Measurements from ENCODE around the gene XK.
A peak's percentile ranks its signal among the peaks of the same experiment; 100 is the strongest.

Gene XK

DNA sequence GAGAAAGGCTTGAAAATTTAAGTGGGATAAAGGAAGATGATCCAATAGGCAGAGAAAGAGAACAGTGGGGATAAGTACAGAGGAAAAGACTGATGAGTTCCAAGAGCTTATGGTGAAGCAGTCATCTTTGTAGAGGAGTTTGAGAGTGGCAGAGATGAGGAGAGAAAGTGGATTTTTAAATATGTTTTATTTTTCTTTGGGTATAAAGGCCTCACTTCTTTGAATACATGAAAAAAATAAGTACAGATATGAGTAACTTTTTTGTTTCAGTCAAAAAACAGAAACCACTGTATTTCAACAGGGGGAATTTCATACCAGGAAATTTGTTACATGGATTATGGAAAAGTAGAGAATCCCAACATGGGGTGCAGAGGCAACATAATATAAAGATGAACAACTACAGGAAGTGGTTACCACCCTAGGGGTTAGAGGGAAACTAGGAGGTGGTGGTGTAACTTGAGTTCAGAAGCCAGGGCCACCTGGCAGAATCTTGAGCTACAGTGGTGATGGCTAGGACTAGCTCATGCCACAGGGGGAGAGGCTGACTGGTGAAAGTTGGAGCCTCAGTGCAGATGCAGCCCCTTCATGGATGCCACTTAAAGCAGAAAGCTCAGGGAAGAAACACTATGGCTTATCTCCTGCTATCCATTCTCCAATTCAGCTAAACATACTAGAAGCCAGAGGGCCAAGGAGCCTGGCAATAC, 90.8 kb downstream of the XK start:
- no peaks in the 10 kb centered on the region for H3K9me2 ChIP-seq (replicated peaks; ENCODE audit: insufficient read depth, low read length)
- no peaks in the 10 kb centered on the region for H3K36me3 ChIP-seq (ENCODE audit: low read length)
- peaks cover 15% of the 10 kb centered on the region; the same call in 1 of the 2 replicates for H3K79me2 ChIP-seq (ENCODE audit: insufficient read depth, low read length)
- no peaks in the 10 kb centered on the region for H3K9me3 ChIP-seq (ENCODE audit: insufficient read depth, low read length)
- peak overlapping the region; percentile 30 for H3K9ac ChIP-seq (ENCODE audit: low read length)
- peak overlapping the region; percentile 87 for H3K27ac ChIP-seq (ENCODE audit: low read depth, low read length)
- peaks cover 10% of the 10 kb centered on the region; the same call in 1 of the 2 replicates for H3F3A ChIP-seq (ENCODE audit: insufficient read depth)
- no peaks in the 10 kb centered on the region for H4K20me1 ChIP-seq (ENCODE audit: low read depth, low read length)
- no peak overlapping the region for H2AFZ ChIP-seq (ENCODE audit: low read depth, low read length, severe bottlenecking)
- H3K4me2 ChIP-seq (ENCODE audit: low read depth, low read length, poor library complexity, severe bottlenecking): peak overlapping the region; percentile 51
- no peaks in the 10 kb centered on the region for H3K27me3 ChIP-seq (ENCODE audit: low read length)
- TF ChIP-seq, protein P1, sequence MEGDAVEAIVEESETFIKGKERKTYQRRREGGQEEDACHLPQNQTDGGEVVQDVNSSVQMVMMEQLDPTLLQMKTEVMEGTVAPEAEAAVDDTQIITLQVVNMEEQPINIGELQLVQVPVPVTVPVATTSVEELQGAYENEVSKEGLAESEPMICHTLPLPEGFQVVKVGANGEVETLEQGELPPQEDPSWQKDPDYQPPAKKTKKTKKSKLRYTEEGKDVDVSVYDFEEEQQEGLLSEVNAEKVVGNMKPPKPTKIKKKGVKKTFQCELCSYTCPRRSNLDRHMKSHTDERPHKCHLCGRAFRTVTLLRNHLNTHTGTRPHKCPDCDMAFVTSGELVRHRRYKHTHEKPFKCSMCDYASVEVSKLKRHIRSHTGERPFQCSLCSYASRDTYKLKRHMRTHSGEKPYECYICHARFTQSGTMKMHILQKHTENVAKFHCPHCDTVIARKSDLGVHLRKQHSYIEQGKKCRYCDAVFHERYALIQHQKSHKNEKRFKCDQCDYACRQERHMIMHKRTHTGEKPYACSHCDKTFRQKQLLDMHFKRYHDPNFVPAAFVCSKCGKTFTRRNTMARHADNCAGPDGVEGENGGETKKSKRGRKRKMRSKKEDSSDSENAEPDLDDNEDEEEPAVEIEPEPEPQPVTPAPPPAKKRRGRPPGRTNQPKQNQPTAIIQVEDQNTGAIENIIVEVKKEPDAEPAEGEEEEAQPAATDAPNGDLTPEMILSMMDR (IDR thresholded peaks at IDR 0.05; ENCODE audit: insufficient read depth, low read length, poor library complexity, severe bottlenecking): no peak
- no peak for TF ChIP-seq EZH2phosphoT487 (conservative IDR thresholded peaks at IDR 0.05; ENCODE audit: low read length)
- H3K4me3 ChIP-seq (ENCODE audit: insufficient read depth, low read length, poor library complexity, severe bottlenecking): peak overlapping the region; percentile 10

DNA sequence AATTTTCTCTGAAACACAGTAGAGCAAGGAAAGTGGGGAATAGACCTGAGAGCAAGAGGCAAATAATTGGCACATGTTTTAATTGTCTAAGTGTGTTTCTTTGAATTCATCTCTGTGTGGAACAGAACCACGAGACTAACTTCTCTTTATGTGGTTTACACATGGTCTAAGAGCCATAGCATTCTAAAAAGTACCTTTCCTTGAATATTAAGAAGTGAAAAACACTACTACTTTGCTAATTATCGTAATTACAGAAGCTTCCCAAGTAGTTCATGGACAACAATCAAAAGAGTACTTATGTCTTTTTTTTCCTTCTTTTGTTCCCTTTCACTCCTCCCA, 91.4 kb downstream of the XK start:
- H3K4me3 ChIP-seq (ENCODE audit: insufficient read depth, low read length, poor library complexity, severe bottlenecking): no peak overlapping the region
- H3K79me2 ChIP-seq (ENCODE audit: insufficient read depth, low read length): peaks cover 15% of the 10 kb centered on the region; the same call in 1 of the 2 replicates
- H3F3A ChIP-seq (ENCODE audit: insufficient read depth): peaks cover 10% of the 10 kb centered on the region; the same call in 1 of the 2 replicates
- H2AFZ ChIP-seq (ENCODE audit: low read depth, low read length, severe bottlenecking): no peak overlapping the region
- H3K27ac ChIP-seq (ENCODE audit: low read depth, low read length): peak overlapping the region; percentile 87
- no peaks in the 10 kb centered on the region for H4K20me1 ChIP-seq (ENCODE audit: low read depth, low read length)
- no peak for TF ChIP-seq EZH2phosphoT487 (conservative IDR thresholded peaks at IDR 0.05; ENCODE audit: low read length)
- TF ChIP-seq, protein P1 (IDR thresholded peaks at IDR 0.05; ENCODE audit: insufficient read depth, low read length, poor library complexity, severe bottlenecking): no peak
- H3K9me2 ChIP-seq (replicated peaks; ENCODE audit: insufficient read depth, low read length): no peaks in the 10 kb centered on the region
- no peaks in the 10 kb centered on the region for H3K36me3 ChIP-seq (ENCODE audit: low read length)
- no peaks in the 10 kb centered on the region for H3K9me3 ChIP-seq (ENCODE audit: insufficient read depth, low read length)
- peak overlapping the region; percentile 30; the same call in 1 of the 2 replicates for H3K9ac ChIP-seq (ENCODE audit: low read length)
- H3K27me3 ChIP-seq (ENCODE audit: low read length): no peaks in the 10 kb centered on the region
- H3K4me2 ChIP-seq (ENCODE audit: low read depth, low read length, poor library complexity, severe bottlenecking): peak overlapping the region; percentile 51

DNA sequence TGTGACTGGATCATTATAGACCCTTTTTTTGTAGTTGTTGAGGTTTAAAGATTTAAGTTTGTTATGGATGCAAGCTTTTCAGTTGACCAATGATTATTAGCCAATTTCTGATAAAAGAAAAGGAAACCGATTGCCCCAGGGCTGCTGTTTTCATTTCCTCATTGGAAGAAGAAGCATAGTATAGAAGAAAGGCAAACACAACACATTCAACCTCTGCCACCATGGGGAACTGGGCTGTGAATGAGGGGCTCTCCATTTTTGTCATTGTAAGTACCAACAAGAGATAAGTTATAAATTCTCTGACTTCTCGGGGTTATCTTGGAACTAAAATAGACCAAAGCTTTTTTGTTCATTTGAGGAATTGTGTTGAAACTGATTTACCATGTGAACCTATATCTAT, 94.3 kb downstream of the XK start, which contains the start of gene CYBB:
TSS of gene CYBB (plus strand) at position 203 of the 400 bp plus-strand sequence. CDS start at position 222, 19 bp downstream.
- Histone ChIP-seq H3K4me2 (ENCODE audit: low read depth, low read length, poor library complexity, severe bottlenecking) (peak within 1 kb of the TSS; percentile 73), H3K27me3 (ENCODE audit: low read length) (no peaks in the 10 kb centered on the region), H3K36me3 (ENCODE audit: low read length) (no peaks in the 10 kb centered on the region), H3K27ac (ENCODE audit: low read depth, low read length) (peak within 1 kb of the TSS; percentile 95), H3K9ac (ENCODE audit: low read length) (peak within 1 kb of the TSS; percentile 54), H2AFZ (ENCODE audit: low read depth, low read length, severe bottlenecking) (no peak within 1 kb of the TSS), H3F3A (ENCODE audit: insufficient read depth) (peaks cover 23% of the 10 kb centered on the region; the same call in 1 of the 2 replicates), H4K20me1 (ENCODE audit: low read depth, low read length) (no peaks in the 10 kb centered on the region), H3K9me3 (ENCODE audit: insufficient read depth, low read length) (no peaks in the 10 kb centered on the region), H3K9me2 (replicated peaks; ENCODE audit: insufficient read depth, low read length) (no peaks in the 10 kb centered on the region), H3K79me2 (ENCODE audit: insufficient read depth, low read length) (peaks cover 15% of the 10 kb centered on the region; the same call in 1 of the 2 replicates), H3K4me3 (ENCODE audit: insufficient read depth, low read length, poor library complexity, severe bottlenecking) (peak within 1 kb of the TSS; percentile 50)
- TF ChIP-seq, protein P1 (IDR thresholded peaks at IDR 0.05; ENCODE audit: insufficient read depth, low read length, poor library complexity, severe bottlenecking): no peak
- no peak for TF ChIP-seq EZH2phosphoT487 (conservative IDR thresholded peaks at IDR 0.05; ENCODE audit: low read length)

All from SU-DHL-6 (cell line).